Liver (tissue), 9 donors: Measurements from ENCODE around the gene ADAMTS16. TPM values are rescaled to one million over a fixed set of nuclear protein-coding genes. Genes with fewer than 3 reads are reported as not detected.

Experiments
- DNase-seq: peaks from one replicate; pipeline ENCODE4 v3.0.0-alpha.2; 2017; ENCODE audit warnings: low spot score
- H3K27ac ChIP-seq, 2 donors: one replicate each; pipeline ENCODE4 v1.7.0; 2013; ENCODE audit warnings: inconsistent platforms in 2 of 2, low read length in 2 of 2, control low read depth in 1 of 2, low read depth in 1 of 2, mild to moderate bottlenecking in 1 of 2
- H3K27me3 ChIP-seq, 4 donors: one replicate each; pipeline versions ENCODE4 v1.6.1 to v1.7.0; 2013; ENCODE audit warnings: low read length in 3 of 4, inconsistent platforms in 1 of 4, mild to moderate bottlenecking in 1 of 4, moderate library complexity in 1 of 4; ENCODE audit not compliant: control insufficient read depth in 4 of 4, insufficient read depth in 4 of 4
- H3K36me3 ChIP-seq, 4 donors: one replicate each; pipeline versions ENCODE4 v1.6.1 to v1.7.0; 2013; ENCODE audit warnings: low read length in 3 of 4, mild to moderate bottlenecking in 3 of 4, low read depth in 1 of 4, moderate library complexity in 1 of 4; ENCODE audit not compliant: control insufficient read depth in 4 of 4, insufficient read depth in 3 of 4
- H3K4me1 ChIP-seq, 4 donors: one replicate each; pipeline versions ENCODE4 v1.6.1 to v1.7.0; 2013; ENCODE audit warnings: low read length in 3 of 4, mild to moderate bottlenecking in 3 of 4, moderate library complexity in 1 of 4; ENCODE audit not compliant: control insufficient read depth in 4 of 4, insufficient read depth in 4 of 4
- H3K4me3 ChIP-seq, 3 donors: one replicate each; pipeline versions ENCODE4 v1.6.1 to v1.7.0; 2013; ENCODE audit warnings: low read length in 3 of 3, control low read depth in 1 of 3, low read depth in 1 of 3, mild to moderate bottlenecking in 1 of 3
- H3K9ac ChIP-seq, 2 donors: one replicate each; pipeline ENCODE4 v1.7.0; 2013; ENCODE audit warnings: low read length in 2 of 2, mild to moderate bottlenecking in 2 of 2, moderate library complexity in 2 of 2, control low read depth in 1 of 2, low read depth in 1 of 2
- H3K9me3 ChIP-seq, 4 donors: one replicate each; pipeline versions ENCODE4 v1.6.1 to v1.7.0; 2013; ENCODE audit warnings: low read length in 3 of 4; ENCODE audit not compliant: control insufficient read depth in 4 of 4
- ATF3 ChIP-seq: IDR thresholded peaks from 2 replicates; pipeline ENCODE4 v1.6.1; 2016; ENCODE audit warnings: antibody characterized with exemption
- EGR1 ChIP-seq, 2 donors: IDR thresholded peaks; 2 replicates each; pipeline ENCODE4 v1.6.1; 2016 to 2018; ENCODE audit warnings: antibody characterized with exemption in 2 of 2, low read depth in 2 of 2
- FOXA1 ChIP-seq: IDR thresholded peaks from 2 replicates; pipeline ENCODE4 v1.6.1; 2016; ENCODE audit warnings: antibody characterized with exemption
- FOXA2 ChIP-seq: IDR thresholded peaks from 2 replicates; pipeline ENCODE4 v1.6.1; 2016; ENCODE audit warnings: antibody characterized with exemption
- GABPA ChIP-seq, 2 donors: IDR thresholded peaks in 1 of 2; conservative IDR thresholded peaks in 1 of 2; 2 replicates each; pipeline ENCODE4 v1.6.1; 2016; ENCODE audit warnings: antibody characterized with exemption in 2 of 2, mild to moderate bottlenecking in 1 of 2, moderate library complexity in 1 of 2
- HNF4A ChIP-seq, 2 donors: conservative IDR thresholded peaks; 2 replicates each; pipeline ENCODE4 v1.6.1; 2016; ENCODE audit warnings: antibody characterized with exemption in 2 of 2, mild to moderate bottlenecking in 2 of 2
- HNF4G ChIP-seq: IDR thresholded peaks from 2 replicates; pipeline ENCODE4 v1.6.1; 2016; ENCODE audit warnings: antibody characterized with exemption
- JUND ChIP-seq, 2 donors: IDR thresholded peaks; 2 replicates each; pipeline ENCODE4 v1.6.1; 2016; ENCODE audit warnings: antibody characterized with exemption in 2 of 2
- MAX ChIP-seq: IDR thresholded peaks from 2 replicates; pipeline ENCODE4 v1.6.1; 2016; ENCODE audit warnings: antibody characterized with exemption
- NR2F2 ChIP-seq: IDR thresholded peaks from 2 replicates; pipeline ENCODE4 v1.6.1; 2016; ENCODE audit warnings: antibody characterized with exemption
- RAD21 ChIP-seq, 2 donors: IDR thresholded peaks; 2 replicates each; pipeline ENCODE4 v1.6.1; 2016; ENCODE audit warnings: antibody characterized with exemption in 2 of 2, mild to moderate bottlenecking in 2 of 2
- REST ChIP-seq: IDR thresholded peaks from 2 replicates; pipeline ENCODE4 v1.6.1; 2016; ENCODE audit warnings: antibody characterized with exemption, mild to moderate bottlenecking
- RXRA ChIP-seq, 2 donors: IDR thresholded peaks; 2 replicates each; pipeline ENCODE4 v1.6.1; 2017 to 2018; ENCODE audit warnings: antibody characterized with exemption in 2 of 2, mild to moderate bottlenecking in 1 of 2
- SP1 ChIP-seq: IDR thresholded peaks from 2 replicates; pipeline ENCODE4 v1.6.1; 2018; ENCODE audit warnings: antibody characterized with exemption, mild to moderate bottlenecking
- TAF1 ChIP-seq: conservative IDR thresholded peaks from 2 replicates; pipeline ENCODE4 v1.6.1; 2016; ENCODE audit warnings: antibody characterized with exemption, mild to moderate bottlenecking
- YY1 ChIP-seq: IDR thresholded peaks from 2 replicates; pipeline ENCODE4 v1.6.1; 2016; ENCODE audit warnings: antibody characterized with exemption, mild to moderate bottlenecking
- ZBTB33 ChIP-seq: IDR thresholded peaks from 2 replicates; pipeline ENCODE4 v1.6.1; 2016; ENCODE audit warnings: antibody characterized with exemption
- WGBS: extraction: QIAGEN DNeasy Blood & Tissue Kit; methylation state at CpG from one replicate; pipeline ENCODE4 v1.1.7; 2013; 5-methylcytosine and 5-hydroxymethylcytosine counted together
- polyA plus RNA-seq, 2 donors: library from polyadenylated mRNA; stranded (reverse) in 1 of 2; unstranded in 1 of 2; fragments of 200-250 nt in 1 of 2; fragments of >200 nt in 1 of 2; fragmentation: Nextera tagmentation in 1 of 2; extraction: Ambion mirVana in 1 of 2; gene quantifications; one replicate each; pipeline versions ENCODE4 v1.2.1 to v1.2.3, GENCODE V29; 2013 to 2015
- total RNA-seq, 2 donors: library from RNA; depleted of rRNA; stranded (reverse); fragments of >200 nt; gene quantifications; one replicate each; pipeline ENCODE4 v1.2.3, GENCODE V29; 2014
- TF ChIP-seq, protein P1 (sequence below): fragments of 150-350 bp; IDR thresholded peaks from 2 replicates; pipeline ENCODE4 v1.5.1; 2017; ENCODE audit warnings: improper control_type of control experiment, low read depth, low read length; ENCODE audit not compliant: missing input control
- donor health status: healthy.
- donor health status: healthy.
- donor health status: healthy.
- donor health status: healthy.
- donor health status: healthy.

ADAMTS16 gene
- total and polyA plus RNA-seq, 4 donors, result under 0.01 to 0.84 TPM; not detected in 2

- Histone ChIP-seq H3K27me3 (no peaks in the 10 kb centered on the region), H3K9me3 (no peaks in the 10 kb centered on the region), H3K9ac (no peak overlapping the region), H3K4me3 (no peak overlapping the region), H3K4me1 (peaks cover 0 to 5% (median 2%) of the 10 kb centered on the region in 4 donors), H3K36me3 (no peaks in the 10 kb centered on the region), H3K27ac (no peak overlapping the region)
- no peak for TF ChIP-seq YY1
- no peak for TF ChIP-seq NR2F2
- no peak for TF ChIP-seq GABPA (IDR thresholded peaks at IDR 0.05 in 1 of 2, conservative IDR thresholded peaks at IDR 0.05 in 1 of 2)
- TF ChIP-seq JUND (IDR thresholded peaks at IDR 0.05), result no peak
- no peak for TF ChIP-seq EGR1 (IDR thresholded peaks at IDR 0.05; ENCODE audit: low read depth in 2 of 2)
- no peak for TF ChIP-seq HNF4A (conservative IDR thresholded peaks at IDR 0.05)
- no peak for TF ChIP-seq HNF4G
- TF ChIP-seq ZBTB33, result no peak
- TF ChIP-seq, protein P1, sequence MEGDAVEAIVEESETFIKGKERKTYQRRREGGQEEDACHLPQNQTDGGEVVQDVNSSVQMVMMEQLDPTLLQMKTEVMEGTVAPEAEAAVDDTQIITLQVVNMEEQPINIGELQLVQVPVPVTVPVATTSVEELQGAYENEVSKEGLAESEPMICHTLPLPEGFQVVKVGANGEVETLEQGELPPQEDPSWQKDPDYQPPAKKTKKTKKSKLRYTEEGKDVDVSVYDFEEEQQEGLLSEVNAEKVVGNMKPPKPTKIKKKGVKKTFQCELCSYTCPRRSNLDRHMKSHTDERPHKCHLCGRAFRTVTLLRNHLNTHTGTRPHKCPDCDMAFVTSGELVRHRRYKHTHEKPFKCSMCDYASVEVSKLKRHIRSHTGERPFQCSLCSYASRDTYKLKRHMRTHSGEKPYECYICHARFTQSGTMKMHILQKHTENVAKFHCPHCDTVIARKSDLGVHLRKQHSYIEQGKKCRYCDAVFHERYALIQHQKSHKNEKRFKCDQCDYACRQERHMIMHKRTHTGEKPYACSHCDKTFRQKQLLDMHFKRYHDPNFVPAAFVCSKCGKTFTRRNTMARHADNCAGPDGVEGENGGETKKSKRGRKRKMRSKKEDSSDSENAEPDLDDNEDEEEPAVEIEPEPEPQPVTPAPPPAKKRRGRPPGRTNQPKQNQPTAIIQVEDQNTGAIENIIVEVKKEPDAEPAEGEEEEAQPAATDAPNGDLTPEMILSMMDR, result no peak
- no peak for TF ChIP-seq MAX
- TF ChIP-seq FOXA1, result no peak
- TF ChIP-seq ATF3, result no peak
- TF ChIP-seq TAF1, result no peak
- TF ChIP-seq SP1, result no peak
- no peak for TF ChIP-seq RXRA (IDR thresholded peaks at IDR 0.05)
- no peak for TF ChIP-seq REST
- TF ChIP-seq RAD21 (IDR thresholded peaks at IDR 0.05), result no peak
- TF ChIP-seq FOXA2, result no peak
- 83% methylated on average over 10 of the region's 10 CpGs for WGBS
- no peak for DNase-seq
Measured at GRCh38 chr5:5290674-5291334, 150.7 kb downstream of the ADAMTS16 start.
